ENCODE results near the gene IMP4. TPM values are rescaled to one million over a fixed set of nuclear protein-coding genes. Genes with fewer than 3 reads are reported as not detected.

IMP4 gene
- total RNA-seq, 4 donors from 2014 or later: 25.1 to 51.8 (median 43.3) TPM

DNA sequence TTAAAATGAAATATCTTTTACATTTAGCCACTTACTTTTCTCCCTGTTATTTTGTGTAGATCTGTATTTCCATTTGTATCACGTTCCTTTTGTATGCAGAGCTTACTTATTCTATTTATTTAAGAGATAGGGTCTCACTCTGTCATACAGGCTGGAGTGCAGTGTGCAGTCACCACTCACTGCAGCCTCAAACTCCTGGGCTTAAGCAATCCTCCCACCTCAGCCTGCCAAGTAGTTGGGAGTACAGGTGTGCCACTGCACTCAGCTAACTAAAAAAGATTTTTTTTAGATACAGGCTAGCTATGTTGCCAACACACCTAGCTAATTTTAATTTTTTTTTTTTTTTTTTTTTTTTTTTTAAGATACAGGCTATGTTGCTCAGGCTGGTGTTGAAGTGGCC is 24.0 kb downstream of the IMP4 start:
- Histone ChIP-seq H3K27me3 (no peaks in the 10 kb centered on the region), H3K4me1 (peaks cover 0 to 9% of the 10 kb centered on the region in 2 donors), H3K27ac (no peak overlapping the region), H3K9me3 (no peaks in the 10 kb centered on the region), H3K36me3 (no peaks in the 10 kb centered on the region), H3K4me3 (no peak overlapping the region)
- intact Hi-C loops (cut with DNase I; ENCODE audit: low total_unique reads): loop anchor here (10.0 kb wide), 1 partner anchor 738 kb away; the partner anchor contains the start of gene PLEKHB2
- DNase-seq: no peak
- TF ChIP-seq, protein P1, sequence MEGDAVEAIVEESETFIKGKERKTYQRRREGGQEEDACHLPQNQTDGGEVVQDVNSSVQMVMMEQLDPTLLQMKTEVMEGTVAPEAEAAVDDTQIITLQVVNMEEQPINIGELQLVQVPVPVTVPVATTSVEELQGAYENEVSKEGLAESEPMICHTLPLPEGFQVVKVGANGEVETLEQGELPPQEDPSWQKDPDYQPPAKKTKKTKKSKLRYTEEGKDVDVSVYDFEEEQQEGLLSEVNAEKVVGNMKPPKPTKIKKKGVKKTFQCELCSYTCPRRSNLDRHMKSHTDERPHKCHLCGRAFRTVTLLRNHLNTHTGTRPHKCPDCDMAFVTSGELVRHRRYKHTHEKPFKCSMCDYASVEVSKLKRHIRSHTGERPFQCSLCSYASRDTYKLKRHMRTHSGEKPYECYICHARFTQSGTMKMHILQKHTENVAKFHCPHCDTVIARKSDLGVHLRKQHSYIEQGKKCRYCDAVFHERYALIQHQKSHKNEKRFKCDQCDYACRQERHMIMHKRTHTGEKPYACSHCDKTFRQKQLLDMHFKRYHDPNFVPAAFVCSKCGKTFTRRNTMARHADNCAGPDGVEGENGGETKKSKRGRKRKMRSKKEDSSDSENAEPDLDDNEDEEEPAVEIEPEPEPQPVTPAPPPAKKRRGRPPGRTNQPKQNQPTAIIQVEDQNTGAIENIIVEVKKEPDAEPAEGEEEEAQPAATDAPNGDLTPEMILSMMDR (IDR thresholded peaks at IDR 0.05): no peak
- TF ChIP-seq POLR2A (IDR thresholded peaks at IDR 0.05): no peak

DNA sequence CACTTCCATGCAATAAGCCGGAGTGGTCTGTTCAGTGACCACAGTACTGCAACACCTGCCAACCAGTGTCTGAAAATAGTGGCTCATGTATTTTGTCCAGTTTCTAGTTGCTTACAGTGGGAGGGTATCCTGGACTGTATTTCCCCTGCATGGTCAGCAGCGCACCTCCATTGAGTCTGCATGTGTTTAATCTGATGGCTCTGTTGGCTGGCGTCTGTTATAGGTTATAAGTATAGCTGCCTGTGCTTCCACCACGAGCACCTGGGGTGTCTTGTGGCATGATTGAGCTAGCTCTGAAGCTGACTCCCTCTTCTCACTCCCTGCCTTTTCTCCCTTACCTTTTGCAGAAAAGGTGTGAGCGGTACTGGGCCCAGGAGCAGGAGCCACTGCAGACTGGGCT is 26.1 kb downstream of the IMP4 start:
- Histone ChIP-seq H3K4me3 (no peak overlapping the region), H3K27me3 (no peaks in the 10 kb centered on the region), H3K9me3 (no peaks in the 10 kb centered on the region), H3K4me1 (peaks cover 5 to 18% of the 10 kb centered on the region in 2 donors), H3K27ac (no peak overlapping the region), H3K36me3 (no peaks in the 10 kb centered on the region)
- no peak for DNase-seq
- no peak for TF ChIP-seq POLR2A (IDR thresholded peaks at IDR 0.05)
- TF ChIP-seq, protein P1 (IDR thresholded peaks at IDR 0.05): no peak
- intact Hi-C loops (cut with DNase I; ENCODE audit: low total_unique reads): loop anchor here (10.0 kb wide), 1 partner anchor 736 kb away; the partner anchor contains the start of gene PLEKHB2

DNA sequence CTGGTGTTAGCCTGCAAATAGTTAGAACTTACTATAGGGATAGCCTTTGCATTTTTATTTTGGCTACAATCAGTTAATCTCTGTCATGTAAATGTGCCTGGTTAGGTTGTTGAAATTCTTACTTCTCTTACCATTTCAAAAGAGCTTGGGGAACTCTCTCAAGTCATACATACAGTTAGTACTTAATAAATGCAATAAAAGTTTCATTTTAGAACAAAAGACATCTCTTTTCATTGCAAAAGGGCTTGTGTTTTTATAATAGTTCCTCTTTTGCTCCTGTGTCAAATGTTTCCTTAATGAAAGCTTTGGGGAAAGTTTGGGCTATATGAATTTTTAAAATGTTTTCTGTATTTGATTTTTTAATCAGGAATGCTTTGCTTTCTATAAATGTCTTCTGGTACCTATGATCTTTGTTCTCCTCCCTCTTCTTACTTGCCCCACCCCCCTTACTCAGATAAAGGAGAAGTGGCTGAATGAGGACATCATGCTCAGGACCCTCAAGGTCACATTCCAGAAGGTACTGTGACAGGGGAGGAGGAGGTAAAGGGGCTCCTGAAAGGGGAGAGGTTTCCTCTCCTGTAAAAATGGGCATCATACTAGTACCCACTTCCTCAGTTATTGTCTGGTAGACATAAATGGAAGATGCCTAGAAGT is 26.7 kb downstream of the IMP4 start:
- Histone ChIP-seq H3K9me3 (no peaks in the 10 kb centered on the region), H3K27me3 (no peaks in the 10 kb centered on the region), H3K36me3 (no peaks in the 10 kb centered on the region), H3K4me1 (peaks cover 5 to 19% of the 10 kb centered on the region in 2 donors), H3K4me3 (no peak overlapping the region), H3K27ac (no peak overlapping the region)
- TF ChIP-seq, protein P1 (IDR thresholded peaks at IDR 0.05): no peak
- TF ChIP-seq POLR2A (IDR thresholded peaks at IDR 0.05): no peak
- intact Hi-C loops (cut with DNase I; ENCODE audit: low total_unique reads): loop anchor here (10.0 kb wide), 1 partner anchor 735 kb away; the partner anchor contains the start of gene PLEKHB2
- DNase-seq: no peak

DNA sequence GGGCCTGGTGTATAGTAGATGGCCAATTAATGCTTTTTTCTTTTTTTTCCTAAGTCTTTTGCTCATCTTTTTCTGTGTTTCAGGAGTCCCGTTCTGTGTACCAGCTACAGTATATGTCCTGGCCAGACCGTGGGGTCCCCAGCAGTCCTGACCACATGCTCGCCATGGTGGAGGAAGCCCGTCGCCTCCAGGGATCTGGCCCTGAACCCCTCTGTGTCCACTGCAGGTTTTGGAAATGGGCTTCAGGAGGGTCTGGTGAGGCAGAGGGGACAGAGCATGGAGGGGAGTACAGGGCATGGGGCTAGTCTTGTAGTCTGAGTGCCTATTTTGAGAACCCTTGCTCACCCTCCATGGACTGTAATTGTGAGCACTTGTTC is 27.3 kb downstream of the IMP4 start:
- intact Hi-C loops (cut with DNase I; ENCODE audit: low total_unique reads): loop anchor here (10.0 kb wide), 1 partner anchor 735 kb away; the partner anchor contains the start of gene PLEKHB2
- H3K36me3 ChIP-seq: no peaks in the 10 kb centered on the region
- no peaks in the 10 kb centered on the region for H3K9me3 ChIP-seq
- no peaks in the 10 kb centered on the region for H3K27me3 ChIP-seq
- no peak for DNase-seq
- H3K4me1 ChIP-seq: peaks cover 5 to 19% of the 10 kb centered on the region in 2 donors
- H3K4me3 ChIP-seq: no peak overlapping the region
- H3K27ac ChIP-seq: no peak overlapping the region
- TF ChIP-seq POLR2A (IDR thresholded peaks at IDR 0.05): no peak
- TF ChIP-seq, protein P1 (IDR thresholded peaks at IDR 0.05): no peak

DNA sequence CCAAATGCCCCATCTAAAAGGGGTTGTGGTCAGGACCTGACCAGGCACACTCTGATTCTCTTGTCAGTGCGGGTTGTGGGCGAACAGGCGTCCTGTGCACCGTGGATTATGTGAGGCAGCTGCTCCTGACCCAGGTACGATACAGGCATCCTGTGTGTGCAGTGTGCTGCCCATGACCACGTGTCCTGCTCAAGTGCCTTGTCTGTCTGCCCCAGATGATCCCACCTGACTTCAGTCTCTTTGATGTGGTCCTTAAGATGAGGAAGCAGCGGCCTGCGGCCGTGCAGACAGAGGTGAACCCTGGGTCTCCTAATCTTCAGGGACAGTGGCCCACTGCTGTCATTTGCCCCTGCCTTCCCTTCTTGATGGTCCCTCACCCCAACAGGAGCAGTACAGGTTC is 27.8 kb downstream of the IMP4 start:
- no peaks in the 10 kb centered on the region for H3K36me3 ChIP-seq
- intact Hi-C loops (cut with DNase I; ENCODE audit: low total_unique reads): no loop called here
- H3K4me3 ChIP-seq: no peak overlapping the region
- TF ChIP-seq, protein P1 (IDR thresholded peaks at IDR 0.05): no peak
- TF ChIP-seq POLR2A (IDR thresholded peaks at IDR 0.05): no peak
- no peaks in the 10 kb centered on the region for H3K27me3 ChIP-seq
- H3K9me3 ChIP-seq: no peaks in the 10 kb centered on the region
- H3K27ac ChIP-seq: no peak overlapping the region
- DNase-seq: no peak
- peaks cover 5 to 19% of the 10 kb centered on the region in 2 donors for H3K4me1 ChIP-seq

Data from uterus (tissue), 4 donors.